Activated T-helper 17 cell treated with anti-CD3 and anti-CD28 coated beads, Interleukin-2, amount 50 U/mL, for 72 hours (primary cell): ENCODE measurements around the gene C22orf31. TPM values are rescaled to one million over a fixed set of nuclear protein-coding genes. Genes with fewer than 3 reads are reported as not detected.

Experiments
- ATAC-seq: fragments of 150-1000 bp; cut with Tn5 transposase; replicated peaks from 2 replicates; pipeline ENCODE4 v1.10.0; 2021; ENCODE audit warnings: mild to moderate bottlenecking, moderate library complexity
- H3K27ac Mint-ChIP-seq: one replicate; pipeline ENCODE4 v1.8.0; 2022; ENCODE audit warnings: mixed read lengths
- H3K27me3 Mint-ChIP-seq: one replicate; pipeline ENCODE4 v1.8.0; 2022; ENCODE audit warnings: mixed read lengths
- H3K36me3 Mint-ChIP-seq: one replicate; pipeline ENCODE4 v1.8.0; 2022; ENCODE audit warnings: low read depth, mild to moderate bottlenecking, mixed read lengths
- H3K4me1 Mint-ChIP-seq: one replicate; pipeline ENCODE4 v1.8.0; 2022; ENCODE audit warnings: mixed read lengths
- H3K4me3 Mint-ChIP-seq: one replicate; pipeline ENCODE4 v1.8.0; 2022; ENCODE audit warnings: mild to moderate bottlenecking, mixed read lengths
- H3K9me3 Mint-ChIP-seq: one replicate; pipeline ENCODE4 v1.8.0; 2022; ENCODE audit warnings: mixed read lengths
- total RNA-seq, 2 donors: library from RNA; stranded (reverse); gene quantifications; one replicate each; pipeline ENCODE4 v1.2.3, GENCODE V29; 2022

Gene C22orf31
- total RNA-seq, 2 donors from 2014 or later = not detected

- ATAC-seq = no peak
- Mint-ChIP-seq H3K36me3 (no peaks in the 10 kb centered on the region), H3K4me3 (peak within 1 kb of the TSS; percentile 77), H3K9me3 (no peaks in the 10 kb centered on the region), H3K4me1 (peaks cover 7% of the 10 kb centered on the region), H3K27me3 (peaks cover 30% of the 10 kb centered on the region), H3K27ac (no peak within 1 kb of the TSS)
These were observed 11.5 kb upstream of the C22orf31 start, which contains the start of gene KREMEN1 for GRCh38 chr22:29072979-29073617. Gene KREMEN1 (plus strand): TSS chr22:29073035. CDS start chr22:29073131, 96 bp downstream.

- peak overlapping the region; percentile 77 for H3K4me3 Mint-ChIP-seq
- H3K4me1 Mint-ChIP-seq = peaks cover 7% of the 10 kb centered on the region
- no peak overlapping the region for H3K27ac Mint-ChIP-seq
- peak; percentile 98 for ATAC-seq
- no peaks in the 10 kb centered on the region for H3K36me3 Mint-ChIP-seq
- peaks cover 30% of the 10 kb centered on the region for H3K27me3 Mint-ChIP-seq
- no peaks in the 10 kb centered on the region for H3K9me3 Mint-ChIP-seq
These were observed 10.8 kb upstream of the C22orf31 start for GRCh38 chr22:29072193-29072978.

GRCh38 chr22:29071261-29072045 lies 9.8 kb upstream of the C22orf31 start:
- H3K27me3 Mint-ChIP-seq = peaks cover 30% of the 10 kb centered on the region
- H3K36me3 Mint-ChIP-seq = no peaks in the 10 kb centered on the region
- no peaks in the 10 kb centered on the region for H3K9me3 Mint-ChIP-seq
- peak overlapping the region; percentile 77 for H3K4me3 Mint-ChIP-seq
- peaks cover 7% of the 10 kb centered on the region for H3K4me1 Mint-ChIP-seq
- H3K27ac Mint-ChIP-seq = no peak overlapping the region
- peak; percentile 25 for ATAC-seq

GRCh38 chr22:29070490-29070889 lies 8.9 kb upstream of the C22orf31 start:
- H3K4me1 Mint-ChIP-seq = peaks cover 15% of the 10 kb centered on the region
- H3K9me3 Mint-ChIP-seq = no peaks in the 10 kb centered on the region
- H3K27me3 Mint-ChIP-seq = peaks cover 22% of the 10 kb centered on the region
- H3K27ac Mint-ChIP-seq = no peak overlapping the region
- no peaks in the 10 kb centered on the region for H3K36me3 Mint-ChIP-seq
- H3K4me3 Mint-ChIP-seq = peak overlapping the region; percentile 77
- no peak for ATAC-seq

GRCh38 chr22:29069463-29069862 lies 7.8 kb upstream of the C22orf31 start:
- no peak for ATAC-seq
- Mint-ChIP-seq H3K36me3 (no peaks in the 10 kb centered on the region), H3K4me1 (peaks cover 15% of the 10 kb centered on the region), H3K27me3 (peaks cover 13% of the 10 kb centered on the region), H3K4me3 (no peak overlapping the region), H3K27ac (no peak overlapping the region), H3K9me3 (no peaks in the 10 kb centered on the region)

GRCh38 chr22:29065468-29066190 lies 4.0 kb upstream of the C22orf31 start:
- Mint-ChIP-seq H3K4me1 (peaks cover 7% of the 10 kb centered on the region), H3K9me3 (no peaks in the 10 kb centered on the region), H3K27ac (no peak overlapping the region), H3K4me3 (peak overlapping the region; percentile 7), H3K27me3 (no peaks in the 10 kb centered on the region), H3K36me3 (no peaks in the 10 kb centered on the region)
- no peak for ATAC-seq

- Mint-ChIP-seq H3K27ac (no peak overlapping the region), H3K9me3 (no peaks in the 10 kb centered on the region), H3K4me3 (no peak overlapping the region), H3K27me3 (no peaks in the 10 kb centered on the region), H3K36me3 (no peaks in the 10 kb centered on the region), H3K4me1 (peaks cover 7% of the 10 kb centered on the region)
- ATAC-seq = no peak
These were observed 723 bp upstream of the C22orf31 start for GRCh38 chr22:29062286-29062821.

GRCh38 chr22:29060931-29061330 lies 700 bp downstream of the C22orf31 start:
- ATAC-seq = no peak
- Mint-ChIP-seq H3K9me3 (no peaks in the 10 kb centered on the region), H3K4me3 (no peak overlapping the region), H3K4me1 (peaks cover 4% of the 10 kb centered on the region), H3K27me3 (no peaks in the 10 kb centered on the region), H3K27ac (no peak overlapping the region), H3K36me3 (no peaks in the 10 kb centered on the region)

- Mint-ChIP-seq H3K27ac (no peak overlapping the region), H3K36me3 (no peaks in the 10 kb centered on the region), H3K9me3 (no peaks in the 10 kb centered on the region), H3K4me3 (no peak overlapping the region), H3K4me1 (no peaks in the 10 kb centered on the region), H3K27me3 (no peaks in the 10 kb centered on the region)
- ATAC-seq = no peak
These were observed 1.3 kb downstream of the C22orf31 start for GRCh38 chr22:29060251-29060869.

- no peak overlapping the region for H3K4me3 Mint-ChIP-seq
- ATAC-seq = no peak
- H3K4me1 Mint-ChIP-seq = no peaks in the 10 kb centered on the region
- H3K27ac Mint-ChIP-seq = no peak overlapping the region
- peaks cover 3% of the 10 kb centered on the region for H3K27me3 Mint-ChIP-seq
- no peaks in the 10 kb centered on the region for H3K9me3 Mint-ChIP-seq
- no peaks in the 10 kb centered on the region for H3K36me3 Mint-ChIP-seq
These were observed 5.2 kb downstream of the C22orf31 start for GRCh38 chr22:29056472-29056871.

GRCh38 chr22:29055192-29055830 lies 6.3 kb downstream of the C22orf31 start:
- Mint-ChIP-seq H3K4me1 (no peaks in the 10 kb centered on the region), H3K27ac (no peak overlapping the region), H3K27me3 (peaks cover 3% of the 10 kb centered on the region), H3K9me3 (no peaks in the 10 kb centered on the region), H3K36me3 (no peaks in the 10 kb centered on the region), H3K4me3 (no peak overlapping the region)
- ATAC-seq = no peak

GRCh38 chr22:29054251-29054767 lies 7.3 kb downstream of the C22orf31 start:
- H3K27ac Mint-ChIP-seq = no peak overlapping the region
- ATAC-seq = no peak
- H3K4me1 Mint-ChIP-seq = no peaks in the 10 kb centered on the region
- H3K36me3 Mint-ChIP-seq = no peaks in the 10 kb centered on the region
- no peaks in the 10 kb centered on the region for H3K9me3 Mint-ChIP-seq
- no peak overlapping the region for H3K4me3 Mint-ChIP-seq
- peaks cover 3% of the 10 kb centered on the region for H3K27me3 Mint-ChIP-seq

GRCh38 chr22:29053048-29053702 lies 8.5 kb downstream of the C22orf31 start:
- no peak for ATAC-seq
- Mint-ChIP-seq H3K36me3 (no peaks in the 10 kb centered on the region), H3K27ac (no peak overlapping the region), H3K27me3 (peaks cover 3% of the 10 kb centered on the region), H3K4me1 (no peaks in the 10 kb centered on the region), H3K4me3 (no peak overlapping the region), H3K9me3 (no peaks in the 10 kb centered on the region)
